ENCODE data around the gene MMAA.
"Not testable (repeated sequence)": the region's sequence is repeated elsewhere in the genome, so short reads cannot be mapped to it uniquely, and the experiment has no call there.

The MMAA gene

GRCh38 chr4:145618932-145619638, at the start of gene MMAA:
TSS of gene MMAA (plus strand) at chr4:145619385. CDS start at chr4:145639140, 19,755 bp downstream.
- DNase-seq, result peak; percentile 88 to 91 (median 90)

GRCh38 chr4:145574546-145574945, 44.6 kb upstream of the MMAA start:
- not testable (repeated sequence) for DNase-seq

- no peak for DNase-seq
Observed at GRCh38 chr4:145580906-145581305, 38.3 kb upstream of the MMAA start.

GRCh38 chr4:145583191-145584055, 35.8 kb upstream of the MMAA start:
- no peak for DNase-seq

GRCh38 chr4:145587088-145587754, 32.0 kb upstream of the MMAA start:
- DNase-seq, result no peak

GRCh38 chr4:145589381-145589780, 29.8 kb upstream of the MMAA start:
- DNase-seq, result not testable (repeated sequence)

- DNase-seq, result no peak
Observed at GRCh38 chr4:145589916-145590702, 29.1 kb upstream of the MMAA start.

- no peak for DNase-seq
Observed at GRCh38 chr4:145602129-145602760, 16.9 kb upstream of the MMAA start.

- DNase-seq, result no peak
Observed at GRCh38 chr4:145605941-145606340, 13.2 kb upstream of the MMAA start.

- peak; percentile 1 to 51 (median 10) for DNase-seq
Observed at GRCh38 chr4:145609481-145610427, 9.4 kb upstream of the MMAA start.

GRCh38 chr4:145613566-145614232, 5.5 kb upstream of the MMAA start:
- no peak for DNase-seq

GRCh38 chr4:145614233-145614610, 5.0 kb upstream of the MMAA start:
- no peak for DNase-seq

- no peak for DNase-seq
Observed at GRCh38 chr4:145618210-145618931, 814 bp upstream of the MMAA start.

- DNase-seq, result peak in 2 of 4 experiments; percentile 6 to 19
Observed at GRCh38 chr4:145619639-145619996, 433 bp downstream of the MMAA start.

GRCh38 chr4:145622067-145622466, 2.9 kb downstream of the MMAA start:
- not testable (repeated sequence) for DNase-seq

- no peak for DNase-seq
Observed at GRCh38 chr4:145623831-145624230, 4.6 kb downstream of the MMAA start.

GRCh38 chr4:145625677-145626622, 6.8 kb downstream of the MMAA start:
- DNase-seq, result no peak

- DNase-seq, result no peak
Observed at GRCh38 chr4:145626623-145626982, 7.4 kb downstream of the MMAA start.

GRCh38 chr4:145635117-145635516, 15.9 kb downstream of the MMAA start:
- DNase-seq, result no peak

Data from activated CD4-positive, CD25-positive, alpha-beta regulatory T cell (primary cell).